Natural killer cell (primary cell): ENCODE results near the gene MYD88. TPM values are rescaled to one million over a fixed set of nuclear protein-coding genes. Genes with fewer than 3 reads are reported as not detected.

ENCODE experiments used
- ATAC-seq, 3 donors: fragments of 150-1000 bp in 2 of 3; fragments of 200-7000 bp in 1 of 3; cut with Tn5 transposase; 1 replicate in 1 of 3; 2 replicates in 2 of 3; pipeline ENCODE4 v1.10.0; 2021; ENCODE audit warnings: mild to moderate bottlenecking in 2 of 3, moderate library complexity in 2 of 3
- DNase-seq, 2 donors: peaks; one replicate each; pipeline versions ENCODE4 v3.0.0 to v3.0.0-alpha.2; 2013 to 2021; ENCODE audit warnings: mixed read lengths in 1 of 2
- H3K27ac ChIP-seq: one replicate; pipeline ENCODE4 v1.5.1; 2013; ENCODE audit warnings: mild to moderate bottlenecking, low read length
- H3K27me3 ChIP-seq: one replicate; pipeline ENCODE4 v1.6.1; 2013; ENCODE audit warnings: low read length; ENCODE audit not compliant: control insufficient read depth, insufficient read depth
- H3K36me3 ChIP-seq: one replicate; pipeline ENCODE4 v1.6.1; 2013; ENCODE audit warnings: low read length; ENCODE audit not compliant: control insufficient read depth, insufficient read depth
- H3K4me1 ChIP-seq: one replicate; pipeline ENCODE4 v1.6.1; 2013; ENCODE audit warnings: low read length; ENCODE audit not compliant: control insufficient read depth, insufficient read depth
- H3K4me3 ChIP-seq: one replicate; pipeline ENCODE4 v1.5.1; 2013; ENCODE audit warnings: low read length
- H3K9me3 ChIP-seq: one replicate; pipeline ENCODE4 v1.6.1; 2013; ENCODE audit warnings: low read length; ENCODE audit not compliant: control insufficient read depth, insufficient read depth
- H3K27ac Mint-ChIP-seq, 2 donors: one replicate each; pipeline ENCODE4 v1.8.0; 2022; ENCODE audit warnings: mild to moderate bottlenecking in 2 of 2, mixed read lengths in 2 of 2, moderate library complexity in 1 of 2
- H3K27me3 Mint-ChIP-seq, 2 donors: one replicate each; pipeline ENCODE4 v1.8.0; 2022; ENCODE audit warnings: low read depth in 2 of 2, mixed read lengths in 2 of 2
- H3K36me3 Mint-ChIP-seq: one replicate; pipeline ENCODE4 v1.8.0; 2022; ENCODE audit warnings: mixed read lengths
- H3K4me1 Mint-ChIP-seq, 2 donors: one replicate each; pipeline ENCODE4 v1.8.0; 2022; ENCODE audit warnings: mixed read lengths in 2 of 2
- H3K4me3 Mint-ChIP-seq: one replicate; pipeline ENCODE4 v1.8.0; 2022; ENCODE audit warnings: mild to moderate bottlenecking, moderate library complexity, mixed read lengths
- H3K9me3 Mint-ChIP-seq, 2 donors: one replicate each; pipeline ENCODE4 v1.8.0; 2022; ENCODE audit warnings: mixed read lengths in 2 of 2
- CTCF ChIP-seq: fragments of 200-600 bp; IDR thresholded peaks from one replicate; pipeline ENCODE4 v1.8.0; 2022; ENCODE audit warnings: antibody characterized with exemption
- WGBS: methylation state at CpG from one replicate; pipeline ENCODE4 v1.1.7; 2013; ENCODE audit warnings: missing lambda C conversion rate; ENCODE audit not compliant: insufficient coverage; 5-methylcytosine and 5-hydroxymethylcytosine counted together
- intact Hi-C: fragments of 100-400 bp; cut with micrococcal nuclease; formaldehyde crosslinking; loops from one replicate; pipeline ENCODE4 v1.14.2; 2022
- total RNA-seq, 4 donors: library from RNA; stranded (reverse); fragments of 120-200 nt in 1 of 4; gene quantifications; one replicate each; pipeline versions ENCODE4 v1.2.3 to v1.2.4, GENCODE V29; 2013 to 2022

MYD88 gene
- total RNA-seq, 3 donors from 2014 or later (not counting 1 experiment from before 2014, with no cell fraction given), result 60.5 to 71.0 (median 67.7) TPM

- H3K4me3 ChIP-seq, result no peak overlapping the region
- intact Hi-C loops, result no loop called here
- peak overlapping the region; percentile 40 for H3K4me3 Mint-ChIP-seq
- H3K27me3 Mint-ChIP-seq, result no peaks in the 10 kb centered on the region
- peaks cover 5 to 36% of the 10 kb centered on the region in 2 donors for H3K4me1 Mint-ChIP-seq
- H3K27ac ChIP-seq, result no peak overlapping the region
- 95% methylated on average over 11 of the region's 11 CpGs for WGBS
- peak overlapping the region in 1 of 2 donors; percentile 74 for H3K27ac Mint-ChIP-seq
- TF ChIP-seq CTCF, result no peak
- no peaks in the 10 kb centered on the region for H3K9me3 ChIP-seq
- H3K9me3 Mint-ChIP-seq, result no peaks in the 10 kb centered on the region
- no peaks in the 10 kb centered on the region for H3K27me3 ChIP-seq
- ATAC-seq (no peak), DNase-seq (no peak)
- peaks cover 3% of the 10 kb centered on the region for H3K4me1 ChIP-seq
- H3K36me3 Mint-ChIP-seq, result peaks cover 6% of the 10 kb centered on the region
- peaks cover 51% of the 10 kb centered on the region for H3K36me3 ChIP-seq
These were observed 17.6 kb upstream of the MYD88 start for GRCh38 chr3:38120693-38121450.

GRCh38 chr3:38121451-38121831 lies 17.0 kb upstream of the MYD88 start:
- ATAC-seq, result no peak
- intact Hi-C loops, result no loop called here
- Histone ChIP-seq H3K27me3 (no peaks in the 10 kb centered on the region), H3K4me1 (peaks cover 3% of the 10 kb centered on the region), H3K4me3 (no peak overlapping the region), H3K27ac (no peak overlapping the region), H3K36me3 (peaks cover 57% of the 10 kb centered on the region), H3K9me3 (no peaks in the 10 kb centered on the region)
- H3K27ac Mint-ChIP-seq, result no peak overlapping the region
- H3K4me1 Mint-ChIP-seq, result peaks cover 5 to 34% of the 10 kb centered on the region in 2 donors
- no peak for DNase-seq
- H3K36me3 Mint-ChIP-seq, result peaks cover 6% of the 10 kb centered on the region
- 97% methylated on average over 9 of the region's 9 CpGs for WGBS
- TF ChIP-seq CTCF, result no peak
- no peaks in the 10 kb centered on the region for H3K27me3 Mint-ChIP-seq
- no peak overlapping the region for H3K4me3 Mint-ChIP-seq
- H3K9me3 Mint-ChIP-seq, result no peaks in the 10 kb centered on the region

GRCh38 chr3:38121832-38122461 lies 16.5 kb upstream of the MYD88 start:
- H3K4me1 ChIP-seq, result peaks cover 3% of the 10 kb centered on the region
- no peaks in the 10 kb centered on the region for H3K9me3 ChIP-seq
- H3K27ac ChIP-seq, result no peak overlapping the region
- no peak overlapping the region for H3K4me3 ChIP-seq
- no peaks in the 10 kb centered on the region for H3K27me3 Mint-ChIP-seq
- TF ChIP-seq CTCF, result no peak
- no peaks in the 10 kb centered on the region for H3K27me3 ChIP-seq
- H3K36me3 Mint-ChIP-seq, result peaks cover 6% of the 10 kb centered on the region
- peaks cover 62% of the 10 kb centered on the region for H3K36me3 ChIP-seq
- DNase-seq (no peak), ATAC-seq (no peak)
- peak overlapping the region in 1 of 2 donors; percentile 40 for H3K27ac Mint-ChIP-seq
- H3K4me3 Mint-ChIP-seq, result no peak overlapping the region
- H3K9me3 Mint-ChIP-seq, result no peaks in the 10 kb centered on the region
- intact Hi-C loops, result no loop called here
- 98% methylated on average over 13 of the region's 13 CpGs for WGBS
- peaks cover 5 to 34% of the 10 kb centered on the region in 2 donors for H3K4me1 Mint-ChIP-seq
